Liver (tissue), 3 donors: ENCODE results near the gene ZRSR2.

ENCODE experiments used
- ATF3 ChIP-seq: IDR thresholded peaks from 2 replicates; pipeline ENCODE4 v1.6.1; 2016; ENCODE audit warnings: antibody characterized with exemption
- CTCF ChIP-seq: fragments of 150-350 bp; IDR thresholded peaks from 2 replicates; pipeline ENCODE4 v1.5.1; 2017; ENCODE audit warnings: improper control_type of control experiment, low read depth, low read length; ENCODE audit not compliant: missing input control
- EGR1 ChIP-seq, 2 donors: IDR thresholded peaks; 2 replicates each; pipeline ENCODE4 v1.6.1; 2016 to 2018; ENCODE audit warnings: antibody characterized with exemption in 2 of 2, low read depth in 2 of 2
- FOXA1 ChIP-seq: IDR thresholded peaks from 2 replicates; pipeline ENCODE4 v1.6.1; 2016; ENCODE audit warnings: antibody characterized with exemption
- GABPA ChIP-seq, 2 donors: IDR thresholded peaks in 1 of 2; conservative IDR thresholded peaks in 1 of 2; 2 replicates each; pipeline ENCODE4 v1.6.1; 2016; ENCODE audit warnings: antibody characterized with exemption in 2 of 2, mild to moderate bottlenecking in 1 of 2, moderate library complexity in 1 of 2
- JUND ChIP-seq, 2 donors: IDR thresholded peaks; 2 replicates each; pipeline ENCODE4 v1.6.1; 2016; ENCODE audit warnings: antibody characterized with exemption in 2 of 2
- MAX ChIP-seq: IDR thresholded peaks from 2 replicates; pipeline ENCODE4 v1.6.1; 2016; ENCODE audit warnings: antibody characterized with exemption
- NR2F2 ChIP-seq: IDR thresholded peaks from 2 replicates; pipeline ENCODE4 v1.6.1; 2016; ENCODE audit warnings: antibody characterized with exemption
- RAD21 ChIP-seq, 2 donors: IDR thresholded peaks; 2 replicates each; pipeline ENCODE4 v1.6.1; 2016; ENCODE audit warnings: antibody characterized with exemption in 2 of 2, mild to moderate bottlenecking in 2 of 2
- REST ChIP-seq: IDR thresholded peaks from 2 replicates; pipeline ENCODE4 v1.6.1; 2016; ENCODE audit warnings: antibody characterized with exemption, mild to moderate bottlenecking
- TAF1 ChIP-seq: conservative IDR thresholded peaks from 2 replicates; pipeline ENCODE4 v1.6.1; 2016; ENCODE audit warnings: antibody characterized with exemption, mild to moderate bottlenecking
- YY1 ChIP-seq: IDR thresholded peaks from 2 replicates; pipeline ENCODE4 v1.6.1; 2016; ENCODE audit warnings: antibody characterized with exemption, mild to moderate bottlenecking
- ZBTB33 ChIP-seq: IDR thresholded peaks from 2 replicates; pipeline ENCODE4 v1.6.1; 2016; ENCODE audit warnings: antibody characterized with exemption
- donor health status: healthy.
- donor health status: healthy.

GRCh38 chrX:15744181-15744867, 46.0 kb upstream of the ZRSR2 start:
- TF ChIP-seq CTCF (no peak), REST (no peak), MAX (no peak), ATF3 (no peak), JUND (IDR thresholded peaks at IDR 0.05) (no peak), GABPA (IDR thresholded peaks at IDR 0.05 in 1 of 2, conservative IDR thresholded peaks at IDR 0.05 in 1 of 2) (no peak), RAD21 (IDR thresholded peaks at IDR 0.05) (no peak), TAF1 (no peak), EGR1 (IDR thresholded peaks at IDR 0.05; ENCODE audit: low read depth in 2 of 2) (no peak), FOXA1 (no peak), YY1 (no peak), NR2F2 (no peak), ZBTB33 (no peak)
